TTC549 (cell line): ENCODE results near the gene ASCC2.

Experiments
- FAIRE-seq: peaks from 2 replicates; lab custom pipeline; 2012; peaks lifted over from hg19 to GRCh38; lab: Jason Lieb, UNC

The ASCC2 gene

GRCh38 chr22:29816128-29816527 is 21.9 kb downstream of the ASCC2 start:
- no peak for FAIRE-seq

GRCh38 chr22:29815580-29815979 is 22.5 kb downstream of the ASCC2 start:
- no peak for FAIRE-seq

- FAIRE-seq = no peak
Observed at GRCh38 chr22:29814003-29814402, 24.1 kb downstream of the ASCC2 start.

GRCh38 chr22:29813563-29813962 is 24.5 kb downstream of the ASCC2 start:
- FAIRE-seq = no peak

GRCh38 chr22:29813126-29813525 is 24.9 kb downstream of the ASCC2 start:
- no peak for FAIRE-seq

- FAIRE-seq = no peak
Observed at GRCh38 chr22:29811377-29811776, 26.7 kb downstream of the ASCC2 start.

GRCh38 chr22:29810216-29810615 is 27.9 kb downstream of the ASCC2 start:
- FAIRE-seq = no peak

GRCh38 chr22:29806196-29806595 is 31.9 kb downstream of the ASCC2 start:
- no peak for FAIRE-seq

- no peak for FAIRE-seq
Observed at GRCh38 chr22:29804985-29805384, 33.1 kb downstream of the ASCC2 start.

GRCh38 chr22:29803190-29803589 is 34.9 kb downstream of the ASCC2 start:
- FAIRE-seq = no peak

GRCh38 chr22:29801796-29802195 is 36.3 kb downstream of the ASCC2 start:
- no peak for FAIRE-seq

- FAIRE-seq = no peak
Observed at GRCh38 chr22:29801153-29801552, 36.9 kb downstream of the ASCC2 start.

- FAIRE-seq = no peak
Observed at GRCh38 chr22:29799217-29799680, 38.8 kb downstream of the ASCC2 start.

GRCh38 chr22:29798801-29799200 is 39.3 kb downstream of the ASCC2 start:
- FAIRE-seq = no peak

- FAIRE-seq = no peak
Observed at GRCh38 chr22:29798318-29798717, 39.8 kb downstream of the ASCC2 start.

- no peak for FAIRE-seq
Observed at GRCh38 chr22:29797351-29797750, 40.7 kb downstream of the ASCC2 start.

GRCh38 chr22:29795663-29796062 is 42.4 kb downstream of the ASCC2 start:
- no peak for FAIRE-seq

GRCh38 chr22:29793396-29793795 is 44.7 kb downstream of the ASCC2 start:
- FAIRE-seq = no peak

GRCh38 chr22:29790061-29790460 is 48.0 kb downstream of the ASCC2 start:
- no peak for FAIRE-seq

- no peak for FAIRE-seq
Observed at GRCh38 chr22:29788339-29789279, 49.5 kb downstream of the ASCC2 start.

- FAIRE-seq = no peak
Observed at GRCh38 chr22:29787371-29787980, 50.6 kb downstream of the ASCC2 start.

GRCh38 chr22:29786031-29786430 is 52.0 kb downstream of the ASCC2 start:
- FAIRE-seq = no peak
